GM21723 (cell line): ENCODE data around the gene DUSP10.

Experiments used
- ATAC-seq: cut with Tn5 transposase; IDR thresholded peaks from one replicate; pipeline ENCODE4 v1.9.1; 2021; ENCODE audit warnings: mild to moderate bottlenecking, moderate library complexity; ENCODE audit not compliant: unreplicated experiment

Gene DUSP10

DNA sequence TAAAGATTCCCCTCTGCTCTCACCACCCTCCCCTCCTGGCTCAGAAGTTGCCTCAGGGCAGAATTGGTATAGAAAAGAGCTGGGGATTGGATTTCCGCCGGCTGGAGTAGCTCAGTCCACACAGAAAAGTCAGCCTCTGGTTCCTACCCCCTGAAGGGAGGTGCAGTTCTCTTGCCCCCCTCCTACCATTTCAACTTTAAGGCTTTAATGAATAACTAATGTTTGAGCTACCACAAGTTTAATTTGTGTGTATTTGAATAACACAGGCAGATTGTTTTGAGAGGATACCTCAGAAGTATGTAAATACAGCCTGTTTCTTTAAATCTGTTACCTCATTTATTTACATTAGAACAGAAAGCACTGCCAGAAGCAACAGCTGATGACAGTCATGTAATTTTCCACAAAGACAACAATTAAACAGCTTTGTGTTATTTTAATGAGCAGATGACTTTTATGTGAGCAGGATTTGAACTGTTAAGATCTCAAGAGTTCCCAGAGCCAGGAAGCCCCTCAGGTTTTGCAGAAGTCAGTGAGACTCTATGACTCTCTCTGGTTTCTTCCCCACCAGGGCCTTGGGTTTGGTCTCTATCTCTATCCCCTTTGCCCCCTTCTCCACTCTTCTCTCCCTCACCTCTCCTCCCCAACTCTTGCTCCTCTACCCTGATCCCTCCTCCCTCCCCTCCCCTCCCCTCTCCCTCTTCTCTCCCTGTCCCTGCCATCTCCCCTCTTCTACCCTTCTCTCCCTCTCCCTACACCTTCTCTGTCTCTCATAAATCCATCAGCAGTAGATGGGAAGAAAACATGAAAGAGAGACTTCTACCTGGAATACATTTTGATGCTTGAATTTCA, 26.3 kb downstream of the DUSP10 start:
- ATAC-seq = no peak

DNA sequence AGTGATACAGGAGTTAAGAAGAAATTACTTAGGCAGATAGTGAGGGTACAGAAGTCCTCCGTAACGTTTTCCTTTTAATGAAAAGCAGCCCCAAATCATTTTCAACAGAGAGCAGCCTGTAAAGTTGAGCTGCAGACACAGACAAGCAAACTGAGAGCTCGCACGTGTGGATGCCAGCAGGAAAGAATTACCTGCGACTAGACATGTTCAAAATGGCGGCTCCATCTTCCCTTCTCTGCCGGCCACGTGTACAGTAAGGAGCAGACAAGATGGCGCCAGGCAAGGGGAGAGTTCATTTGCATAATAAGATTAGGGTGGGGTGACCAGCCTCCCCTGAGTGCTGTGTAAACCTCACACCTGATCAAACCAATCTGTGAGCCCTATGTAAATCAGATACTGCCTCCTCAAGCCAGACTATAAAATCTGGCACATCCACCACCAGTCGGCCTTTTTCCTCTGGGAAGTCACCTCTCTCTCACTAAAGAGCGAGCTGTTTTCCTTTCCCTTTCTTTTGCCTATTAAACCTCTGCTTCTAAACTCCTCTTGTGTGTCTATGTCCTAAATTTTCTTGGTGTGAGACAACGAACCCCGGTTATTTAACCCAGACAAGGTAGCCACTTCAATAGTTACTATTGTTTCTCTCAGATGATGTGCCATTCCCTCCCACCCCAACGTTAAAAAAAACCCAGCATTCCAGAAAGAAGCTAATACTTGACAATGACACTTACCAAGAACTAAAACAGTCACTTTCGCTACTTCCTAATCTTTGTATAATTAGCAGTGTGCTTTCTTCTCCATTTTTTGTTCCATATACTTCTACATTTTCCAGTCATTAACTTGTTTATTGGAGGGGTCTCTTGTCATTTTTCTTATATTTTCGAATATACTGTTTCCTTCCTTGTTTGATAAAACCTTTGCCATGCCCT, 27.4 kb downstream of the DUSP10 start:
- no peak for ATAC-seq

- ATAC-seq = peak; percentile 73
Observed at GRCh38 chr1:221712776-221713431, 29.0 kb downstream of the DUSP10 start.

DNA sequence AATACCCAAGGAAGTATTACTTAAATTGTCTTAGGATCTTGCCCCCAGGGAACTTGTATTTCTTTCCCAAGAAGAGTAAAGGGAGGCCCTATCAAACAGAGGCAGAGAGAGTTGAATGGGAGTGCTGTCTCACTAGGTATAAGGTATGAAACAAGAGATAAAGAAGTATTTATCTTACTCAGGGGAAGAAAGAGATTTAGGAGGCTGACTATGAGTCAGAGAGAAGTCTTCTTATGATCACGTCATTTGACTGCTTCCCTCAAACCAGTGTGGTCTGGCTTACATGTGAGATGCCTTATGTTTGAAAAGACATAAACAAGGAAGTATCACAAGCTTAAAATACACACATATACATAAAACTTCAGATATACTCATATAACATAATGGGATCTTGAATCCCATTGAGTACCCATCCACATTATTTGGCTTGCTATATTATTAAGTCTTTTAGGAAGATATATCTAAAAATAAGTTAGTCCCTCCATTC, 29.6 kb downstream of the DUSP10 start:
- ATAC-seq = peak; percentile 60

- ATAC-seq = no peak
Observed at GRCh38 chr1:221711656-221712055, 30.2 kb downstream of the DUSP10 start.

DNA sequence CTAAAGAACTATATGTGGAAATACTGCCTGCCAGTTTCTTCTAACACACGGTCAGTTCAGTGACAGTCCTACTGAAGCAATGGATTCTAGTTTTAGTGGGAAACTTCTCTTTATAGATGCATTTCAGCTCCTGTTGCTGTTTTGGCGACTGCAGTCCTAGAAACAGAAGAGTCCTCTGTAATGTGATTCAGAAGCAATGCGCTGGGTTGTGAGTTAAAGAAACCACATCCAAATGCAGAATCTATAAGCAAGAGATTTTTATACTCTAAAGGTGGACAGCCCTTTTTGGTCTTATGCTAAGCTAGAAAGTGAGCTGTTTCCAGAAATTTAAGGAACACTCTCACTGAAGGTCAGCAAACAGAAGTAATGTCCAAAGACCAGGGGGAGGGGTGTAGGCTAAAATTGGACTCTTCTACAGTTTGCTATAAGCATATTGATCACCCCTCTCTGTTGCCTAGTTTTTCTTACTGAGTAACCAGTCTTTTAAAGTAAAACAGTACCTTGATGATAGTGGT, 30.8 kb downstream of the DUSP10 start:
- ATAC-seq = no peak

DNA sequence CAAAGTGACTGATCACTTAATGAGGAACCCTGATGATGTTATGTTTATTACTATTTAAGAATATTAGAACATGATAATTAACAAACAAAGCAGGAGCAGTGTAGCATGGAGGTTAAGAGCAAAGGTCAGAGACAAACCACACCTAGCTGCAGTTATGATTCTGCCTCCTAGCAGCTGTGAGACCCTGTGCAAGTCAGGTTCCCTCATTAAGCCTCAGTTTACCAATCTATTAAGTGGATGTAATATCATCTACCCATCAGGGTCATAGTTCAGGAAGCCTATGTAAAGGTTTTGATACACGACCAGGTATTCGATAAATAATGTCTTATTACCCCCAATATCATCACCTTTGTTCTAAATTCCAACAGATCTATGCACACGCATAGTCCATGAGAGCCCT, 32.0 kb downstream of the DUSP10 start:
- ATAC-seq = no peak

DNA sequence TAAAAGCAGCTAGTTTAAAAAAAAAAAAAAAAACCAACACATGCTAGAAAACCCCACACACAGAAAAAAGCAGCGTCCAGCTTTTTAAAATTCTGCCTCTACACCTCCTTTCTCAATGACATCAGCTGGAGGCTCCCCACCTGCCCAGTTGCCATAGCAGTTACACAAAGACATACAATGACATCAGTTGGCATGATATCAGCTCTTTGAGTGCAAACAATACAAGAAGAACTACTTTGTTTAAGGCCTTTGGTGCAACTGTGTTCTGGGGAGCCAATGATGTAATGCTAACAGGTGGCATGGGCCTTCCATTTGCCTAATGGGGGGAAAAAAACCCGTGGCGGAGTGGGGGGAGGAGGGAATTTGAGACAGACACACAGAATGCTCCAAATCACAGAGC, 32.9 kb downstream of the DUSP10 start:
- ATAC-seq = no peak

DNA sequence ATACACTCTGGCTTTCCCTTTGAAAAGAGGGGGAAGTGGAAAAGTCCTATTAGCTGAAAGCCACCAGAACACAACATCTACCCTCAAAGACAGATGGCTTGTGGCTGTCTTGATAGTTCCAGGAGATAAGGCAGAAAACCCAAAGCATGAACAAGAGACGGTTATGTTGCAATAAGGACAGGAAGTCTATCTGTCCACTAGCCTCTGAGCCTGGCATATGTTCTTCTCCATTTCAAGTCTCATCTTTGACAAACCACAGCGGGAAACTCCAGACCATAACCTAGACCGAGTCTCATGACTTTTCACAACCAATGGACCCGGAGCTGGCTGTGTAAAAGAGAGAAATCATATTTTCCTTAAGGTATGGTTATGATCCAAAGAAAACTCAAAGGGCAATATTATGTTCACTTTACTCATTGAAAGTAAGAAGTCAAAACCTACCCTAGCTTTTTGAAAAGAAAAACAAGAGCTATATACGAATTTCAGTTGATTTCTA, 33.8 kb downstream of the DUSP10 start:
- peak; percentile 55 for ATAC-seq

DNA sequence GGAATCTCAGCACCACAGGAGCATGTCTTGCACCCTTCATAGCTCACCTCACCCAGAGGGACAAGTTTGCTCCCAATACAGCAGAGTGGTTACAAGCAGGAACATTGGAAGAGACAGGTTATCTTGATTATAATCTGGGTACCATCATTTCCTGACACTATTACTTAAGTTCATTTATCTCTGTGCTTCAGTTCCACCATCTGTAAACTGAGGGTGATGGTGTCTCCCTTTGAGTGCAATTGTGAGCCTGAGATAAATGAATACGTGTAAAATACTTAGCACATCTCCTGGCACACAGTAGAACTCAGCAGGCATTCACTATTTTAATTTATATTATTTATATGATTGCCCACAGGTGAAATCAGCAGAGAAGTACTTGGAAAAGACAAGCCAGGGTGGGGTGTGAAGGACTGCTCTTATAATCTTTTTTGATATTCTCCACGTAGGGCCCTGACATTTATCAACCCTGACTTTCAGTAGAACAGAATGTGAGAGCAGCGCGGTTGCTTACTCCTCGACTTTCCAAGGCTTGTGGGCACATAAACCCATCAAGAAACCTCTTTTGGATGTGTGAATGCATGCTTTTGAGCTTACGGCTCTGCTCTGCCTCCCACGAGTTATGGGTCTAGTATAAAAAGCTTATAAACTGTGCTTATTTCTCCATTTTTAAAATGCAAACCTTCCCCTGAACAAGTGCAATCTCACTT, 34.9 kb downstream of the DUSP10 start:
- ATAC-seq = no peak

- ATAC-seq = no peak
Observed at GRCh38 chr1:221706191-221706590, 35.7 kb downstream of the DUSP10 start.

DNA sequence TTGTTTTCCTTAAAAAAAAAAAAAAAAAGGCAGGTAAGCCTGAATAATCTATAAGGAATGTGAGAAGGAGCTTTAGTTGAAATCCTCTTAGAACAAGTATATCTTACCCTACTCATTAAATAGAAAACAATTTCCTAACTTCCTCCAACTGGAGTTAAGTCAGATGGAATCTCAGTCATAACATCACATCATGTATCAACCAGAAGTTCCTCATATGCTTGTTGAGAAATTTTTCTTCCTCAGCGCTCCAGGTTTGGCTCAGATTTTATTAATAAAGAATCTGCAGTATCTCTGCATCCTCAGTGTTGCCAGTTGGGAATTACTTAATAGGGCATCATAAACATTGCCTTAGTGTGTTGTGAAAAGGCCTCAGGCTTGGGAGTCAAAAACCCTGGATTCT, 37.6 kb downstream of the DUSP10 start:
- ATAC-seq = no peak

DNA sequence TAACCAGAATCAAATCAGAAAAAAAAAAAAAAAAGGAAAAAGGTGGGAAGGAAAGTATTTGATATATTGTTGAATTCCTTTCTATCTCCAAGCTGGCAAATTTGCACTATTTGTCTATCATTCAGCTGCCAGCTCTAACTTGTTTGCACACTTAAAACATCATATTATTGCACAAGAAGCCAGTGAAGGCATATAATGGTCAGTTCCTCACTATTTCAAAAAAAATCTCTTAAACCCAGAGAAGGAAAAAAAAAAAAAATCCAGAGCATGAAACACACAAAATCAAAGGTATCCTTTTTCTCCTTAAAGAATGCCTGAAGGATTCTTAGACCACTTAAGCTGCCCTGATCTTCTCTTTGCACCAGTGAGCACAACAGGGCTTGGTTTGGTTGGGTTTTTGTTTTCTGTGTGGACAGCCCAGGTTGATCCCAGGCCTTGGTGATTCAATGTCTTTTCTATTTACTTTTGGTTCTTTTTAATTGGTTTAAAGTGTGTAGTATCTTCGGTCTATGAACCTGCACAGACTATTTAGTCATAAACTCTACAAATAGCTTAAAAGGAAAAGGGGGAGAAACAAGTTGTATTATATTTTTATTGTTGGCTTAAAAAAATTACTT, 40.2 kb downstream of the DUSP10 start:
- no peak for ATAC-seq

DNA sequence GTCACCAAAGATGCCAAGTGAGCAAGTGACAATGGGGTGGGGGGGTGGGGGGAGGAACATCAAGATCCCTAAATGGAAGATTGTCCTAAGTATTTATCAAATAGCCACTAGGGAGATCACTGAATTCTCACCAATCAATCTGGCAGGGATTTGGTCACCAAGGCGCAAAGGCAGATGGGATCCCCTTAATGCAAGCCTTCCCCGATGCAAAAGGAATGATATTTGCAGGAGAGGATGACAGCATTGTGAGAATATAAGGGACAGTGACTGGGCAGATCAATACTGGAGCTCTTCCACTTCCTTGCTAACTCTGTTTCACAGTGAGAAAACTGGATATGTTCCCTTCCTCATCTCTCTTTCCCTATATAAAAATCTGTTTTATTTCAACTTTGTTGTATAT, 40.9 kb downstream of the DUSP10 start:
- no peak for ATAC-seq

GRCh38 chr1:221700536-221700935, 41.4 kb downstream of the DUSP10 start:
- ATAC-seq = no peak

- ATAC-seq = no peak
Observed at GRCh38 chr1:221699978-221700519, 41.8 kb downstream of the DUSP10 start.

DNA sequence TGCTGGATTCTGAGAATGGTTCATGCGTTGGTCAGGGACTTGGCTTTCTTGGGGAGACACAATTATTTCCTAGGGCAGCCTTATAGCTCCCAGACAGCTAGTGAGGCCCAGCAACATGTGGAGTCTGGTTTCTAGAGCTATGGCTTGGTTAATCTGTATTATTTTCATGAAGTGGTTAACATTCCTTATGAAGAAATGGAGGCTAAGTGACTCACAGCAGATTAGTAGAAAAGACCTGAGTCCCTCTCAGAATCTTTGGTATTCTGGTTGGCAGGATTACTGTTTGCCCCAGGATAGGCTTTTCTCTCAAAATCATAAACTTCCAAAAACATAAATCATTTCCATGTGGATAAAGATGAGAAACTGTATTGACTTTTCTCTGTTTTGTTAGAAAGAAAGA, 42.3 kb downstream of the DUSP10 start:
- ATAC-seq = no peak

GRCh38 chr1:221698579-221699349, 43.1 kb downstream of the DUSP10 start:
- ATAC-seq = no peak
